ENCODE data around the gene SLC25A25. TPM values are rescaled to one million over a fixed set of nuclear protein-coding genes. Genes with fewer than 3 reads are reported as not detected.

SLC25A25 gene
- total RNA-seq, 4 donors from 2014 or later = 21.9 to 42.0 (median 30.8) TPM

- intact Hi-C loops (cut with DNase I) = no loop called here
- Histone ChIP-seq H3K4me1 (peaks cover 39 to 66% of the 10 kb centered on the region in 2 donors), H3K27ac (peak overlapping the region; percentile 67 to 98 (median 95)), H3K27me3 (no peaks in the 10 kb centered on the region), H3K9me3 (no peaks in the 10 kb centered on the region), H3K4me3 (replicated peaks in 1 of 3) (no peak overlapping the region), H3K36me3 (no peaks in the 10 kb centered on the region)
- WGBS, 2 donors = 81 to 87% methylated on average over 14 of the region's 14 CpGs
- TF ChIP-seq CTCF (IDR thresholded peaks at IDR 0.05) (no peak), POLR2A (IDR thresholded peaks at IDR 0.05) (no peak)
- DNase-seq = peak; percentile 33 to 39
Measured at GRCh38 chr9:128056887-128057723, 10.9 kb upstream of the SLC25A25 start.

GRCh38 chr9:128057724-128058409 lies 10.2 kb upstream of the SLC25A25 start:
- 77 to 85% methylated on average over 8 of the region's 8 CpGs for WGBS, 2 donors
- intact Hi-C loops (cut with DNase I) = no loop called here

GRCh38 chr9:128059365-128059983 lies 8.6 kb upstream of the SLC25A25 start:
- intact Hi-C loops (cut with DNase I) = no loop called here
- Histone ChIP-seq H3K27me3 (no peaks in the 10 kb centered on the region), H3K9me3 (no peaks in the 10 kb centered on the region), H3K4me1 (peaks cover 35 to 56% of the 10 kb centered on the region in 2 donors), H3K36me3 (no peaks in the 10 kb centered on the region), H3K4me3 (replicated peaks in 1 of 3) (no peak overlapping the region), H3K27ac (peak overlapping the region; percentile 60 to 77 (median 74))
- WGBS, 2 donors = 49 to 51% methylated on average over 6 of the region's 6 CpGs
- TF ChIP-seq CTCF (IDR thresholded peaks at IDR 0.05) (no peak), POLR2A (IDR thresholded peaks at IDR 0.05) (no peak)
- peak; percentile 74 to 76 for DNase-seq

More at GRCh38 chr9:128057724-128058409, 10.2 kb upstream of the SLC25A25 start:
- TF ChIP-seq CTCF (IDR thresholded peaks at IDR 0.05) = no peak
- no peak for TF ChIP-seq POLR2A (IDR thresholded peaks at IDR 0.05)
- no peaks in the 10 kb centered on the region for H3K9me3 ChIP-seq
- no peaks in the 10 kb centered on the region for H3K27me3 ChIP-seq
- no peaks in the 10 kb centered on the region for H3K36me3 ChIP-seq
- peak overlapping the region; percentile 67 to 98 (median 95) for H3K27ac ChIP-seq
- peaks cover 39 to 64% of the 10 kb centered on the region in 2 donors for H3K4me1 ChIP-seq
- DNase-seq = no peak
- no peak overlapping the region for H3K4me3 ChIP-seq (replicated peaks in 1 of 3)

- no peaks in the 10 kb centered on the region for H3K36me3 ChIP-seq
- intact Hi-C loops (cut with DNase I) = no loop called here
- 70 to 72% methylated on average over 13 of the region's 13 CpGs for WGBS, 2 donors
- no peak for TF ChIP-seq CTCF (IDR thresholded peaks at IDR 0.05)
- no peak for TF ChIP-seq POLR2A (IDR thresholded peaks at IDR 0.05)
- H3K4me1 ChIP-seq = peaks cover 31 to 53% of the 10 kb centered on the region in 2 donors
- no peaks in the 10 kb centered on the region for H3K27me3 ChIP-seq
- DNase-seq = no peak
- no peaks in the 10 kb centered on the region for H3K9me3 ChIP-seq
- peak overlapping the region in 2 of 3 donors; percentile 5 to 77 for H3K27ac ChIP-seq
- H3K4me3 ChIP-seq (replicated peaks in 1 of 3) = no peak overlapping the region
Measured at GRCh38 chr9:128061275-128061960, 6.6 kb upstream of the SLC25A25 start.
